22Rv1 (cell line): ENCODE data around the gene NLGN4Y.

Experiments
- CTCF ChIP-seq: fragments of 450-650 bp; IDR thresholded peaks from 2 replicates; pipeline ENCODE4 v1.5.1; 2017; ENCODE audit warnings: mild to moderate bottlenecking
- ZFX ChIP-seq: fragments of 450-650 bp; IDR thresholded peaks from 2 replicates; pipeline ENCODE4 v1.6.1; 2017; ENCODE audit warnings: antibody characterized with exemption, borderline replicate concordance

GRCh38 chrY:14524272-14525231, at the start of gene NLGN4Y:
- TF ChIP-seq CTCF (no peak), ZFX (no peak)
